Measurements from ENCODE around the gene METTL18. TPM values are rescaled to one million over a fixed set of nuclear protein-coding genes. Genes with fewer than 3 reads are reported as not detected.

The METTL18 gene
- polyA plus RNA-seq, 1 donor from 2014 or later: 7.0 TPM

GRCh38 chr1:169765580-169766331, 29.0 kb downstream of the METTL18 start:
- Histone ChIP-seq H3K4me2 (ENCODE audit: low read length) (no peak overlapping the region), H4K20me1 (ENCODE audit: insufficient read depth) (no peaks in the 10 kb centered on the region), H3K27me3 (ENCODE audit: insufficient read depth, low read depth, low read length) (no peaks in the 10 kb centered on the region), H3K4me3 (ENCODE audit: low read length) (no peak overlapping the region), H3K9ac (ENCODE audit: low read length) (no peak overlapping the region), H3K9me3 (ENCODE audit: low read length) (no peaks in the 10 kb centered on the region), H3K79me2 (replicated peaks; ENCODE audit: insufficient read depth, low read length) (no peaks in the 10 kb centered on the region), H3F3A (ENCODE audit: insufficient read depth, low read length, poor library complexity, severe bottlenecking) (no peaks in the 10 kb centered on the region), H2AFZ (ENCODE audit: low read depth, low read length) (no peak overlapping the region), H3K36me3 (ENCODE audit: insufficient read depth, low read length) (no peaks in the 10 kb centered on the region), H3K9me2 (ENCODE audit: insufficient read depth, low read length) (no peaks in the 10 kb centered on the region), H3K27ac (ENCODE audit: low read length) (no peak overlapping the region)
- TF ChIP-seq, protein P1, sequence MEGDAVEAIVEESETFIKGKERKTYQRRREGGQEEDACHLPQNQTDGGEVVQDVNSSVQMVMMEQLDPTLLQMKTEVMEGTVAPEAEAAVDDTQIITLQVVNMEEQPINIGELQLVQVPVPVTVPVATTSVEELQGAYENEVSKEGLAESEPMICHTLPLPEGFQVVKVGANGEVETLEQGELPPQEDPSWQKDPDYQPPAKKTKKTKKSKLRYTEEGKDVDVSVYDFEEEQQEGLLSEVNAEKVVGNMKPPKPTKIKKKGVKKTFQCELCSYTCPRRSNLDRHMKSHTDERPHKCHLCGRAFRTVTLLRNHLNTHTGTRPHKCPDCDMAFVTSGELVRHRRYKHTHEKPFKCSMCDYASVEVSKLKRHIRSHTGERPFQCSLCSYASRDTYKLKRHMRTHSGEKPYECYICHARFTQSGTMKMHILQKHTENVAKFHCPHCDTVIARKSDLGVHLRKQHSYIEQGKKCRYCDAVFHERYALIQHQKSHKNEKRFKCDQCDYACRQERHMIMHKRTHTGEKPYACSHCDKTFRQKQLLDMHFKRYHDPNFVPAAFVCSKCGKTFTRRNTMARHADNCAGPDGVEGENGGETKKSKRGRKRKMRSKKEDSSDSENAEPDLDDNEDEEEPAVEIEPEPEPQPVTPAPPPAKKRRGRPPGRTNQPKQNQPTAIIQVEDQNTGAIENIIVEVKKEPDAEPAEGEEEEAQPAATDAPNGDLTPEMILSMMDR (IDR thresholded peaks at IDR 0.05; ENCODE audit: poor library complexity, severe bottlenecking): no peak
- TF ChIP-seq MXI1 (conservative IDR thresholded peaks at IDR 0.05; ENCODE audit: poor library complexity, severe bottlenecking): no peak
- TF ChIP-seq TAF1 (IDR thresholded peaks at IDR 0.05; ENCODE audit: low read depth): no peak
- no peak for TF ChIP-seq RAD21 (conservative IDR thresholded peaks at IDR 0.05)
- TF ChIP-seq EZH2 (IDR thresholded peaks at IDR 0.05; ENCODE audit: borderline replicate concordance, insufficient read depth, low read length, poor library complexity, severe bottlenecking): no peak
- no peak for TF ChIP-seq POLR2AphosphoS5 (IDR thresholded peaks at IDR 0.05)
- TF ChIP-seq SMC3 (conservative IDR thresholded peaks at IDR 0.05; ENCODE audit: poor library complexity): no peak
- TF ChIP-seq EP300 (conservative IDR thresholded peaks at IDR 0.05; ENCODE audit: poor library complexity, severe bottlenecking): no peak
- TF ChIP-seq REST (IDR thresholded peaks at IDR 0.05; ENCODE audit: borderline replicate concordance): no peak

- no peak overlapping the region for H3K4me3 ChIP-seq (ENCODE audit: low read length)
- H4K20me1 ChIP-seq (ENCODE audit: insufficient read depth): no peaks in the 10 kb centered on the region
- no peak overlapping the region for H3K27ac ChIP-seq (ENCODE audit: low read length)
- H3K36me3 ChIP-seq (ENCODE audit: insufficient read depth, low read length): no peaks in the 10 kb centered on the region
- no peak overlapping the region for H2AFZ ChIP-seq (ENCODE audit: low read depth, low read length)
- H3K79me2 ChIP-seq (replicated peaks; ENCODE audit: insufficient read depth, low read length): no peaks in the 10 kb centered on the region
- H3K27me3 ChIP-seq (ENCODE audit: insufficient read depth, low read depth, low read length): no peaks in the 10 kb centered on the region
- no peaks in the 10 kb centered on the region for H3K9me3 ChIP-seq (ENCODE audit: low read length)
- H3F3A ChIP-seq (ENCODE audit: insufficient read depth, low read length, poor library complexity, severe bottlenecking): no peaks in the 10 kb centered on the region
- TF ChIP-seq POLR2AphosphoS5 (IDR thresholded peaks at IDR 0.05): no peak
- TF ChIP-seq TAF1 (IDR thresholded peaks at IDR 0.05; ENCODE audit: low read depth): no peak
- no peak for TF ChIP-seq EZH2 (IDR thresholded peaks at IDR 0.05; ENCODE audit: borderline replicate concordance, insufficient read depth, low read length, poor library complexity, severe bottlenecking)
- TF ChIP-seq EP300 (conservative IDR thresholded peaks at IDR 0.05; ENCODE audit: poor library complexity, severe bottlenecking): no peak
- no peak for TF ChIP-seq SMC3 (conservative IDR thresholded peaks at IDR 0.05; ENCODE audit: poor library complexity)
- TF ChIP-seq REST (IDR thresholded peaks at IDR 0.05; ENCODE audit: borderline replicate concordance): no peak
- no peak for TF ChIP-seq RAD21 (conservative IDR thresholded peaks at IDR 0.05)
- no peak for TF ChIP-seq MXI1 (conservative IDR thresholded peaks at IDR 0.05; ENCODE audit: poor library complexity, severe bottlenecking)
- TF ChIP-seq, protein P1 (IDR thresholded peaks at IDR 0.05; ENCODE audit: poor library complexity, severe bottlenecking): no peak
- no peak overlapping the region for H3K4me2 ChIP-seq (ENCODE audit: low read length)
- no peak overlapping the region for H3K9ac ChIP-seq (ENCODE audit: low read length)
- H3K9me2 ChIP-seq (ENCODE audit: insufficient read depth, low read length): no peaks in the 10 kb centered on the region
These were observed 29.8 kb downstream of the METTL18 start for GRCh38 chr1:169764919-169765318.
